Gastrocnemius medialis (tissue), 4 donors: ENCODE data around the gene SIRT5.

Source experiments
- CTCF ChIP-seq, 5 experiments: fragments of 450-650 bp in 3 of 5; fragments of 200-600 bp in 2 of 5; sonication (generic) in 2 of 5; IDR thresholded peaks in 4 of 5; conservative IDR thresholded peaks in 1 of 5; 1 replicate in 4 of 5; 2 replicates in 1 of 5; pipeline ENCODE4 v1.5.1; 2016 to 2019; ENCODE audit warnings: antibody characterized with exemption in 5 of 5, mild to moderate bottlenecking in 3 of 5, moderate library complexity in 3 of 5
- POLR2A ChIP-seq, 2 donors: fragments of 450-650 bp; IDR thresholded peaks; one replicate each; pipeline ENCODE4 v1.6.1; 2017; ENCODE audit warnings: antibody characterized with exemption in 2 of 2, mild to moderate bottlenecking in 2 of 2, moderate library complexity in 2 of 2

- TF ChIP-seq CTCF (IDR thresholded peaks at IDR 0.05 in 4 of 5, conservative IDR thresholded peaks at IDR 0.05 in 1 of 5), result no peak
- no peak for TF ChIP-seq POLR2A (IDR thresholded peaks at IDR 0.05)
Observed at GRCh38 chr6:13653296-13653695, 78.9 kb downstream of the SIRT5 start.
